M059J (cell line): ENCODE results near the gene ATAD3A. TPM values are rescaled to one million over a fixed set of nuclear protein-coding genes. Genes with fewer than 3 reads are reported as not detected.
"Not testable (repeated sequence)": the region's sequence is repeated elsewhere in the genome, so short reads cannot be mapped to it uniquely, and the experiment has no call there.

ENCODE experiments used
- DNase-seq: peaks from one replicate; pipeline ENCODE4 v3.0.0-alpha.2; 2012; ENCODE audit warnings: low read depth
- total RNA-seq: library from RNA; depleted of rRNA; stranded (reverse); fragments of >200 nt; shearing (Covaris generic); gene quantifications from 2 replicates; pipeline ENCODE4 v1.2.3, GENCODE V29; 2014; rRNA removed

Gene ATAD3A
- 26.7 and 55.9 TPM in 2 replicates for total RNA-seq

- peak; percentile 97 for DNase-seq
Measured at GRCh38 chr1:1511533-1512285, at the start of gene ATAD3A. ATAD3A (plus strand) TSS chr1:1512162; CDS start chr1:1512269, 107 bp downstream.

- no peak for DNase-seq
Measured at GRCh38 chr1:1462318-1462966, 49.5 kb upstream of the ATAD3A start.

GRCh38 chr1:1463312-1463711 lies 48.6 kb upstream of the ATAD3A start:
- no peak for DNase-seq

GRCh38 chr1:1468196-1468985 lies 43.6 kb upstream of the ATAD3A start:
- DNase-seq, result not testable (repeated sequence)

- no peak for DNase-seq
Measured at GRCh38 chr1:1470626-1471388, 41.2 kb upstream of the ATAD3A start.

- peak; percentile 92 for DNase-seq
Measured at GRCh38 chr1:1471389-1472052, 40.4 kb upstream of the ATAD3A start, which contains the start of gene ATAD3B. ATAD3B (plus strand) TSS chr1:1471765; CDS start chr1:1471885, 120 bp downstream.

- DNase-seq, result not testable (repeated sequence)
Measured at GRCh38 chr1:1472053-1472876, 39.7 kb upstream of the ATAD3A start.

GRCh38 chr1:1476011-1476410 lies 36.0 kb upstream of the ATAD3A start:
- DNase-seq, result not testable (repeated sequence)

- DNase-seq, result no peak
Measured at GRCh38 chr1:1477206-1477605, 34.8 kb upstream of the ATAD3A start.

GRCh38 chr1:1479547-1480487 lies 32.1 kb upstream of the ATAD3A start:
- no peak for DNase-seq

- not testable (repeated sequence) for DNase-seq
Measured at GRCh38 chr1:1480488-1480867, 31.5 kb upstream of the ATAD3A start.

GRCh38 chr1:1481811-1482210 lies 30.2 kb upstream of the ATAD3A start:
- DNase-seq, result not testable (repeated sequence)

- DNase-seq, result no peak
Measured at GRCh38 chr1:1482856-1483255, 29.1 kb upstream of the ATAD3A start.

GRCh38 chr1:1483714-1484113 lies 28.2 kb upstream of the ATAD3A start:
- no peak for DNase-seq

- not testable (repeated sequence) for DNase-seq
Measured at GRCh38 chr1:1484976-1485750, 26.8 kb upstream of the ATAD3A start.

GRCh38 chr1:1485755-1486317 lies 26.1 kb upstream of the ATAD3A start:
- DNase-seq, result not testable (repeated sequence)

- DNase-seq, result no peak
Measured at GRCh38 chr1:1487701-1488100, 24.3 kb upstream of the ATAD3A start.

- no peak for DNase-seq
Measured at GRCh38 chr1:1489231-1489630, 22.7 kb upstream of the ATAD3A start.
